Ovary (tissue), 3 donors: ENCODE measurements around the gene UBE2V1.

Source experiments
- EP300 ChIP-seq: sonication (generic); formaldehyde crosslinking; IDR thresholded peaks from one replicate; pipeline ENCODE4 v1.6.1; 2017; ENCODE audit warnings: antibody characterized with exemption
- POLR2A ChIP-seq: fragments of 450-650 bp; IDR thresholded peaks from one replicate; pipeline ENCODE4 v1.6.1; 2017; ENCODE audit warnings: antibody characterized with exemption, mild to moderate bottlenecking, moderate library complexity
- TF ChIP-seq, protein P1 (sequence below), 3 donors: fragments of 450-650 bp in 2 of 3; fragments of 200-600 bp in 1 of 3; IDR thresholded peaks; one replicate each; pipeline versions ENCODE4 v1.5.1 to v1.8.0; 2016 to 2022; ENCODE audit warnings: antibody characterized with exemption in 3 of 3, mild to moderate bottlenecking in 1 of 3
- donor health status: DM: no; HTN: no; CAD: no.

DNA sequence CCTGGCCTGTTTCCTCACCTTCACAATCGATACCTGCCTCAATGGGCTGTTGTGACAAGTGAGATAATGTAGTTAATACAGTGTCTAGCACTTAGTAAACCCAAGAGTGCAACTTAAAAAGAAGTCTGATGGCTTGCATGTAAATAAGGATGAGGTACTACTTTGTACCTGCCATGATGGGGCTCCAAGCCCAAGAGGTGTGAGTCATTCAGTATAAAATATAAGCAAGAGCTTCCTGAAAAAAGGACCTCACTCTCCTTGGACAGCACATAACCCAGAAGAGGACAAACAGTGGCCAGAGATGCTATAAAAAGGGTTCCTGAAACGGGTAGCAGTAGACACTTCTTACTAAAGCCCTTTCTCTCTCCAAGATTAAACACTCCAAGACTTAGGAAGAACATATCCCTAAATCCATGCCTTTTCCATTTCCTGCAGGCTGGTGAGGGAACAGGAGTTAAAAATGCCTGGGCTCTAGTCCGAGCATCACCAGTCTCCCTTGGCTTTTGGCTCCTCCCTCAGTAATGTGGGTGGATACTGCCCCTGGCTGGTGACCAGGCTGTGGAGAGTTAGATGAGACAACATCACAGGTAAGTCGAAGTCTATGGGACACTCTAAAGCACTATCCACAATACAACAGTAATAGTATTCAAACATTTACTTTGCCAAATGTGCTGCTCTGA is 4.3 kb downstream of the UBE2V1 start:
- TF ChIP-seq, protein P1, sequence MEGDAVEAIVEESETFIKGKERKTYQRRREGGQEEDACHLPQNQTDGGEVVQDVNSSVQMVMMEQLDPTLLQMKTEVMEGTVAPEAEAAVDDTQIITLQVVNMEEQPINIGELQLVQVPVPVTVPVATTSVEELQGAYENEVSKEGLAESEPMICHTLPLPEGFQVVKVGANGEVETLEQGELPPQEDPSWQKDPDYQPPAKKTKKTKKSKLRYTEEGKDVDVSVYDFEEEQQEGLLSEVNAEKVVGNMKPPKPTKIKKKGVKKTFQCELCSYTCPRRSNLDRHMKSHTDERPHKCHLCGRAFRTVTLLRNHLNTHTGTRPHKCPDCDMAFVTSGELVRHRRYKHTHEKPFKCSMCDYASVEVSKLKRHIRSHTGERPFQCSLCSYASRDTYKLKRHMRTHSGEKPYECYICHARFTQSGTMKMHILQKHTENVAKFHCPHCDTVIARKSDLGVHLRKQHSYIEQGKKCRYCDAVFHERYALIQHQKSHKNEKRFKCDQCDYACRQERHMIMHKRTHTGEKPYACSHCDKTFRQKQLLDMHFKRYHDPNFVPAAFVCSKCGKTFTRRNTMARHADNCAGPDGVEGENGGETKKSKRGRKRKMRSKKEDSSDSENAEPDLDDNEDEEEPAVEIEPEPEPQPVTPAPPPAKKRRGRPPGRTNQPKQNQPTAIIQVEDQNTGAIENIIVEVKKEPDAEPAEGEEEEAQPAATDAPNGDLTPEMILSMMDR (IDR thresholded peaks at IDR 0.05) = no peak
- TF ChIP-seq POLR2A (no peak), EP300 (no peak)
